H1 (cell line): ENCODE data around the gene MED23. TPM values are rescaled to one million over a fixed set of nuclear protein-coding genes. Genes with fewer than 3 reads are reported as not detected.

Experiments
- CTBP2 ChIP-seq: IDR thresholded peaks from 2 replicates; pipeline ENCODE4 v1.7.0; 2011; ENCODE audit warnings: borderline replicate concordance, mild to moderate bottlenecking, moderate library complexity, mixed read lengths, low read length; ENCODE audit not compliant: insufficient read depth, insufficient read length
- KDM4A ChIP-seq: IDR thresholded peaks from one replicate; pipeline ENCODE4 v1.7.1; 2012; ENCODE audit warnings: low read depth, mild to moderate bottlenecking, moderate library complexity, low read length, inconsistent platforms; ENCODE audit not compliant: severe bottlenecking
- SIN3A ChIP-seq, 2 experiments: IDR thresholded peaks in 1 of 2; conservative IDR thresholded peaks in 1 of 2; 2 replicates each; pipeline ENCODE4 v1.6.1; 2011 to 2012; ENCODE audit warnings: low read length in 2 of 2, improper control_type of control experiment in 1 of 2, low read depth in 1 of 2, mild to moderate bottlenecking in 1 of 2
- SUZ12 ChIP-seq: fragments of 200-600 bp; sonication (generic); IDR thresholded peaks from 2 replicates; pipeline ENCODE4 v1.6.1; 2012; ENCODE audit warnings: mild to moderate bottlenecking, inconsistent platforms, low read length, moderate library complexity, mixed read lengths
- polyA plus RNA-seq, 7 experiments: library from polyadenylated mRNA; depleted of rRNA in 3 of 7; stranded (reverse) in 5 of 7; unstranded in 2 of 7; fragments of >200 nt in 5 of 7; fragments of 200-250 nt in 2 of 7; gene quantifications; 1 replicate in 5 of 7; 2 replicates in 1 of 7; 4 replicates in 1 of 7; pipeline versions ENCODE4 v1.2.1 to v1.2.3, GENCODE V29; 2011 to 2013; ENCODE audit warnings: missing spikeins in 2 of 7, mixed read lengths in 2 of 7
- total RNA-seq: library from RNA; stranded (reverse); fragmentation: NEBNext Ultra II Directional; extraction: Animal tissue kit (Norgen Biotek cat#: 25700); gene quantifications from 2 replicates; pipeline ENCODE4 v1.2.1, GENCODE V29; 2021
- TF ChIP-seq, protein P1 (sequence below), 3 experiments: IDR thresholded peaks; 1 replicate in 2 of 3; 2 replicates in 1 of 3; pipeline versions ENCODE4 v1.5.1 to v1.6.1; 2011; ENCODE audit warnings: low read length in 3 of 3, mild to moderate bottlenecking in 3 of 3, inconsistent platforms in 2 of 3, low read depth in 1 of 3, moderate library complexity in 1 of 3; ENCODE audit not compliant: insufficient read depth in 1 of 3; ENCODE audit errors: control extremely low read depth in 1 of 3

The MED23 gene
- total and polyA plus RNA-seq, 2 of the 8 experiments (the other 6 are each of a cell fraction or from before 2014, with no cell fraction given), result 10.5 to 13.0 TPM

DNA sequence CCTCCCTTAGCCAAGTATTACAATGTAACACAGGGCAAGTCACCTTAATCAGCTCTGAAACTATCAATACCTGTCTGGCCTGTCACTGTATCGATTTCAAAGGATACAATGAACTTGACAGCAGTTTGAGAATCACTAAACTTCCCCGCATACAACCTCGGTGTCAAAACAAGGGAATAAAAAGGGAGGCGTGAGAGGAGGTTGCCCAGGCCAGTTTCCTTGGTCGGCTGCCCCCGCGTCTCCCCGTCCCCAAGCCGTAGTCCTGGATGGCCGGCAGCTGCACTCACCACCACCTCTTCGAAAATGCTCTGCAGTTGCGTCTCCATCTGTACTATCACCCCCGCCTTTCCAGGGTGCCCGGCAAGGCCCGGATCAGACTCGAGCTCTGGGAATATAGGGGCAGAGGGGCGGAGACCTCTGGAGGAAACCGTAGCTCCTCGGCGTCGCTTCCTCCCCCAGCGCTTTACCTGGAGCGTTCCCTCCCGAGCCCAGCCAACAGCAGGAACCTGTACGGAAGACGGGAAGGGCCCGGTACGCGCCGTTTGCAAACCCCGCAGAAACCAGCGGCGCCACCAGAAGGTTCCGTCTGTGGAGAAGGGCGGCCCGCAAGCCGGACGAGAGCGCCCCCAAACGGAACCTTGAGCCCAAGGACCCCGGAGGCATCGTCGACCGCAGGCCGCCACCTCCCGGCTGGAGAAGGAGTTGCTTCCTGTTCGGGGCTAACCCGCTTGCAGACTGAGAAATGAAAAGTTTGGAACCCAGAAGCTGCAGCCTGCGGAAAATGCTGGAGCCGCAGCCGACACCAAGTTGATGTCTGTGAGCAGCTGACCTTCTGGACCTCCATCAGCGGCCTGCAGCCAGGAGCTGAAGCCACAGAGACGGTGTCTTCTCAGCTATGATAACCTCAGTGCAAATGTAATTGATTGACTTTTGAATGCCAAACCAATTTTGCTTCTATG lies at the start of gene MED23 (continued):
- TF ChIP-seq, protein P1, sequence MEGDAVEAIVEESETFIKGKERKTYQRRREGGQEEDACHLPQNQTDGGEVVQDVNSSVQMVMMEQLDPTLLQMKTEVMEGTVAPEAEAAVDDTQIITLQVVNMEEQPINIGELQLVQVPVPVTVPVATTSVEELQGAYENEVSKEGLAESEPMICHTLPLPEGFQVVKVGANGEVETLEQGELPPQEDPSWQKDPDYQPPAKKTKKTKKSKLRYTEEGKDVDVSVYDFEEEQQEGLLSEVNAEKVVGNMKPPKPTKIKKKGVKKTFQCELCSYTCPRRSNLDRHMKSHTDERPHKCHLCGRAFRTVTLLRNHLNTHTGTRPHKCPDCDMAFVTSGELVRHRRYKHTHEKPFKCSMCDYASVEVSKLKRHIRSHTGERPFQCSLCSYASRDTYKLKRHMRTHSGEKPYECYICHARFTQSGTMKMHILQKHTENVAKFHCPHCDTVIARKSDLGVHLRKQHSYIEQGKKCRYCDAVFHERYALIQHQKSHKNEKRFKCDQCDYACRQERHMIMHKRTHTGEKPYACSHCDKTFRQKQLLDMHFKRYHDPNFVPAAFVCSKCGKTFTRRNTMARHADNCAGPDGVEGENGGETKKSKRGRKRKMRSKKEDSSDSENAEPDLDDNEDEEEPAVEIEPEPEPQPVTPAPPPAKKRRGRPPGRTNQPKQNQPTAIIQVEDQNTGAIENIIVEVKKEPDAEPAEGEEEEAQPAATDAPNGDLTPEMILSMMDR (IDR thresholded peaks at IDR 0.05; ENCODE audit: control extremely low read depth in 1 of 3, insufficient read depth in 1 of 3, low read depth in 1 of 3, low read length in 3 of 3), result peak; percentile 96 to 100 (median 99)
- TF ChIP-seq KDM4A (peak; percentile 26), CTBP2 (peak; percentile 90), SIN3A (conservative IDR thresholded peaks at IDR 0.05 in 1 of 2, IDR thresholded peaks at IDR 0.05 in 1 of 2; ENCODE audit: low read depth in 1 of 2, low read length in 2 of 2) (peak in 1 of 2 experiments; percentile 95; a peak in 2 of 4 replicates), SUZ12 (no peak)
